Stimulated activated CD4-positive, alpha-beta T cell treated with anti-CD3 and anti-CD28 coated beads, Interleukin-1b, Interleukin-23, amount 100 ng/mL, for 4 hours (primary cell): Measurements from ENCODE around the gene RGL1.
"Not testable (repeated sequence)": the region's sequence is repeated elsewhere in the genome, so short reads cannot be mapped to it uniquely, and the experiment has no call there.

ENCODE experiments used
- DNase-seq, 2 donors: peaks; one replicate each; pipeline ENCODE4 v3.0.0-alpha.2; 2020; ENCODE audit warnings: low read depth in 2 of 2

RGL1 gene

GRCh38 chr1:183804916-183805841 is at the start of gene RGL1:
Gene RGL1, plus strand, starts transcription at chr1:183805120. Its CDS starts 178 bp downstream, at chr1:183805298.
- DNase-seq = peak in 1 of 2 donors; percentile 18

GRCh38 chr1:183756326-183756725 is 48.6 kb upstream of the RGL1 start:
- DNase-seq = no peak

- DNase-seq = no peak
Observed at GRCh38 chr1:183757061-183757460, 47.9 kb upstream of the RGL1 start.

- DNase-seq = no peak
Observed at GRCh38 chr1:183758913-183759312, 46.0 kb upstream of the RGL1 start.

- no peak for DNase-seq
Observed at GRCh38 chr1:183760661-183761060, 44.3 kb upstream of the RGL1 start.

GRCh38 chr1:183761871-183762270 is 43.0 kb upstream of the RGL1 start:
- no peak for DNase-seq

GRCh38 chr1:183762856-183763255 is 42.1 kb upstream of the RGL1 start:
- not testable (repeated sequence) for DNase-seq

- DNase-seq = no peak
Observed at GRCh38 chr1:183764981-183765380, 39.9 kb upstream of the RGL1 start.

- no peak for DNase-seq
Observed at GRCh38 chr1:183769956-183770815, 34.7 kb upstream of the RGL1 start.

GRCh38 chr1:183770816-183771128 is 34.1 kb upstream of the RGL1 start:
- no peak for DNase-seq

- DNase-seq = no peak
Observed at GRCh38 chr1:183773482-183774274, 31.2 kb upstream of the RGL1 start.

GRCh38 chr1:183774938-183775337 is 30.0 kb upstream of the RGL1 start:
- no peak for DNase-seq

- DNase-seq = no peak
Observed at GRCh38 chr1:183776731-183777130, 28.2 kb upstream of the RGL1 start.

GRCh38 chr1:183777328-183777727 is 27.6 kb upstream of the RGL1 start:
- no peak for DNase-seq

GRCh38 chr1:183778045-183778444 is 26.9 kb upstream of the RGL1 start:
- DNase-seq = no peak

GRCh38 chr1:183778568-183779433 is 26.1 kb upstream of the RGL1 start:
- no peak for DNase-seq

GRCh38 chr1:183780159-183780558 is 24.8 kb upstream of the RGL1 start:
- no peak for DNase-seq

- DNase-seq = no peak
Observed at GRCh38 chr1:183780757-183781156, 24.2 kb upstream of the RGL1 start.

- no peak for DNase-seq
Observed at GRCh38 chr1:183783342-183783741, 21.6 kb upstream of the RGL1 start.

GRCh38 chr1:183783767-183784637 is 20.9 kb upstream of the RGL1 start:
- DNase-seq = no peak
